GM18867 (cell line): ENCODE results near the gene HSBP1L1.

ENCODE experiments used
- ATAC-seq: cut with Tn5 transposase; IDR thresholded peaks from one replicate; pipeline ENCODE4 v1.9.1; 2021; ENCODE audit warnings: mild to moderate bottlenecking, moderate library complexity; ENCODE audit not compliant: unreplicated experiment

The HSBP1L1 gene

GRCh38 chr18:79928563-79928960 is 35.9 kb upstream of the HSBP1L1 start:
- no peak for ATAC-seq

- no peak for ATAC-seq
Measured at GRCh38 chr18:79930020-79930642, 34.3 kb upstream of the HSBP1L1 start.

- ATAC-seq = no peak
Measured at GRCh38 chr18:79931475-79931874, 33.0 kb upstream of the HSBP1L1 start.

- ATAC-seq = no peak
Measured at GRCh38 chr18:79932907-79933306, 31.5 kb upstream of the HSBP1L1 start.

GRCh38 chr18:79933765-79934164 is 30.7 kb upstream of the HSBP1L1 start:
- ATAC-seq = no peak

- ATAC-seq = no peak
Measured at GRCh38 chr18:79934311-79935097, 29.9 kb upstream of the HSBP1L1 start.

- ATAC-seq = no peak
Measured at GRCh38 chr18:79935098-79935480, 29.4 kb upstream of the HSBP1L1 start.

GRCh38 chr18:79935499-79935898 is 28.9 kb upstream of the HSBP1L1 start:
- ATAC-seq = no peak

GRCh38 chr18:79935925-79936324 is 28.5 kb upstream of the HSBP1L1 start:
- no peak for ATAC-seq

- no peak for ATAC-seq
Measured at GRCh38 chr18:79936641-79937040, 27.8 kb upstream of the HSBP1L1 start.

- no peak for ATAC-seq
Measured at GRCh38 chr18:79937103-79937860, 27.2 kb upstream of the HSBP1L1 start.

- no peak for ATAC-seq
Measured at GRCh38 chr18:79938196-79938595, 26.2 kb upstream of the HSBP1L1 start.

GRCh38 chr18:79939096-79939495 is 25.3 kb upstream of the HSBP1L1 start:
- no peak for ATAC-seq

GRCh38 chr18:79940126-79940813 is 24.2 kb upstream of the HSBP1L1 start:
- no peak for ATAC-seq

GRCh38 chr18:79940814-79941472 is 23.5 kb upstream of the HSBP1L1 start:
- no peak for ATAC-seq

GRCh38 chr18:79941473-79942119 is 22.8 kb upstream of the HSBP1L1 start:
- no peak for ATAC-seq

GRCh38 chr18:79942211-79942610 is 22.2 kb upstream of the HSBP1L1 start:
- no peak for ATAC-seq

GRCh38 chr18:79942786-79943607 is 21.4 kb upstream of the HSBP1L1 start:
- no peak for ATAC-seq

- ATAC-seq = no peak
Measured at GRCh38 chr18:79943608-79944125, 20.8 kb upstream of the HSBP1L1 start.
